HS-27A (cell line): ENCODE results near the gene CLDN10.
"Not testable (repeated sequence)": the region's sequence is repeated elsewhere in the genome, so short reads cannot be mapped to it uniquely, and the experiment has no call there.

Source experiments
- DNase-seq: peaks from one replicate; pipeline ENCODE4 v3.0.0-alpha.2; 2012; ENCODE audit warnings: low read depth, missing footprints

Gene CLDN10, protein sequence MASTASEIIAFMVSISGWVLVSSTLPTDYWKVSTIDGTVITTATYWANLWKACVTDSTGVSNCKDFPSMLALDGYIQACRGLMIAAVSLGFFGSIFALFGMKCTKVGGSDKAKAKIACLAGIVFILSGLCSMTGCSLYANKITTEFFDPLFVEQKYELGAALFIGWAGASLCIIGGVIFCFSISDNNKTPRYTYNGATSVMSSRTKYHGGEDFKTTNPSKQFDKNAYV

GRCh38 chr13:95552539-95553441, at the start of gene CLDN10:
CLDN10 (plus strand) TSS chr13:95552720; CDS start chr13:95552754, 34 bp downstream.
- no peak for DNase-seq

DNA sequence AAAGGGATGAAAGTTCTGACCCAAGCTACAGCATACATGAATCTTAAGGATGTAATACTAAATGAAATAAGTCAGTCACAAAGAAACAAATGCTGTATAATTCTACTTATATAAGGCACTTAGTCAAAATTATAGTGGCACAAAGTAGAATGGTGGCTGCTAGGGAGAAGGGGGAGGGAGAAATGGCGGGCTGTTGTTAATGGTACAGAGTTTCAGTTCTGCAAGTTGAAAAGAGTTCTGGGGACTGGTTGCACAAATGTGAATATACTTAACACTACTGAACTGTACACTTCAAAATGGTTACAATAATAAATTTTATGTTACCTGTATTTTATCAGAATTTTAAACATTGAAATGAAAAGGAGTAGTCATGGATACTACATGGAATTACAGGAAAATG, 48.9 kb upstream of the CLDN10 start:
- no peak for DNase-seq

- DNase-seq = no peak
Measured at GRCh38 chr13:95505265-95505664, 47.3 kb upstream of the CLDN10 start.

GRCh38 chr13:95505986-95506385, 46.5 kb upstream of the CLDN10 start:
- no peak for DNase-seq

DNA sequence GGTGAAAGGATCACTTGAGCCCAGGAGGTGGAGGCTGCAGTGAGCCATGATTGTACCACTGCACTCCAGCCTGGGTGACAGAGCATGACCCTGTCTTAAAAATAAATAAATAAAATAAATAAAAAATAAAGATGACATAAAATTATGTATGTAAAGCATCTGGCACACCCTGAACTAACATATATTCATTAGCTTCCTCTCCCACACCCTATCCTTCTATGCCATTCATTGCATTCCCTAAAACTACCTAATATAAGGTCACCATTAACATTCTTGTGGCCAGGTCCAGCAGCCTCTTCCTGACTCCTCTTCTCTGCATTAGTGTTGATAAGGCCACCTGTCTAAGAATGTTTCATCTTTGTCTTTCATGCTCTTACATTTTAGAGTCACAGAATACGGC, 44.5 kb upstream of the CLDN10 start:
- DNase-seq = no peak

- DNase-seq = no peak
Measured at GRCh38 chr13:95508996-95509395, 43.5 kb upstream of the CLDN10 start.

GRCh38 chr13:95509521-95510310, 42.8 kb upstream of the CLDN10 start:
- DNase-seq = no peak

- DNase-seq = no peak
Measured at GRCh38 chr13:95510950-95511349, 41.6 kb upstream of the CLDN10 start.

DNA sequence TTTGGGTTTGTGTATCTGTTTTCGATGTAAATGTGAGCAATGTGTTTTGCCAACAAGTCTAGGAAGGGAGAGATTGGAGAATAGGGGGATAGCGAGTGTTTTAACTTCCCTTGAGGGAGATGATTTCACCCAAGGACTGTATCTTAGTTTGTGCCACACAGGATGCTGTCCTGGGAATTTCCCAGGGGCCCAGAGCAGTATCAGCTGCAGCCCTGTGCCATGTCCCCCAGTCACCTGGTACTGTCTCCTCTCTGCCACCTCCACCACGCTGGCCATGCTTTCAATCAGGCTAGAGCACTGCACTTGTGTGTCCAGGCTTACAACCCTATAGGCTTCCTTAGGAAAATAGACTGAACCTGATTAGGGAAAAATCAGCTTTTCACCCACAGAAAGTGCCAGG, 40.1 kb upstream of the CLDN10 start:
- DNase-seq = no peak

DNA sequence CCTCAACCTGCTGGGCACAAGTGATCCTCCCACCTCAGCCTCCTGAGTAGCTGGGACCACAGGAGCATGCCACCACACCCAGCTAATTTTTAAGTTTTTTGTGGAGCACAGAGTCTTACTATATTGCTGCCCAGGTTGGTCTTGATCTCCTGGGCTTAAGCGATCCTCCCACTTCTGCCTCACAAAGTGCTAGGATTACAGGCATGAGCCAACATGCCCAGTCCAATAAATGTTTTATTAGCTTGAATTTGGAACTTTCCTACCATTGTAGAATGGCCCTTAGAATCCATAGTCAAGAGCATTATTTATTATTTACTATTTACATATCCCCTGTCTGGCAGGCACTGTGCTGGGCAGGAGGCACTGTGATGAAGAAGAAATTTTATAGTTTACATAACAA, 39.6 kb upstream of the CLDN10 start:
- no peak for DNase-seq

GRCh38 chr13:95515606-95516005, 36.9 kb upstream of the CLDN10 start:
- not testable (repeated sequence) for DNase-seq

- DNase-seq = no peak
Measured at GRCh38 chr13:95516021-95516420, 36.5 kb upstream of the CLDN10 start.

DNA sequence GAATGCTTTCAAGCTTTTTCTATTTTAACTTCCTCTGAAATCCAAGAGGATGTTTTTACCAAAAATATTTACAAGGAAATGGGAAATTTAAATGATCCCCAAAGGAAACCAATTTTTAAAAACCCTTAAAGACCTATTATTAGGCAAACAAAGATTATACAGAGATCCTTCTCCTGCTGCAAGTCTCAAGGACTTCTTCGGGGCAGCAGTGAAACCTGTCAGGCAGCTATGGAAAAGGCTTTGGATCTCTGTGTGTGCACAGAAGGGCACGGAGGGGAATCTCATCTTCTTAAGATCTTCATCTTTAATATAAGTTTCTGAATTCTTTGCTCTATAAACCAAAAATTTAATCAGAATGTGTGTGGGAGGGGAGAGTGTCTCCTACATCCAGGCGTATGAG, 36.0 kb upstream of the CLDN10 start:
- DNase-seq = no peak

- DNase-seq = no peak
Measured at GRCh38 chr13:95523598-95523997, 28.9 kb upstream of the CLDN10 start.

- DNase-seq = no peak
Measured at GRCh38 chr13:95524264-95524901, 28.1 kb upstream of the CLDN10 start.

- DNase-seq = no peak
Measured at GRCh38 chr13:95527955-95528354, 24.6 kb upstream of the CLDN10 start.

GRCh38 chr13:95530178-95530577, 22.3 kb upstream of the CLDN10 start:
- DNase-seq = no peak

DNA sequence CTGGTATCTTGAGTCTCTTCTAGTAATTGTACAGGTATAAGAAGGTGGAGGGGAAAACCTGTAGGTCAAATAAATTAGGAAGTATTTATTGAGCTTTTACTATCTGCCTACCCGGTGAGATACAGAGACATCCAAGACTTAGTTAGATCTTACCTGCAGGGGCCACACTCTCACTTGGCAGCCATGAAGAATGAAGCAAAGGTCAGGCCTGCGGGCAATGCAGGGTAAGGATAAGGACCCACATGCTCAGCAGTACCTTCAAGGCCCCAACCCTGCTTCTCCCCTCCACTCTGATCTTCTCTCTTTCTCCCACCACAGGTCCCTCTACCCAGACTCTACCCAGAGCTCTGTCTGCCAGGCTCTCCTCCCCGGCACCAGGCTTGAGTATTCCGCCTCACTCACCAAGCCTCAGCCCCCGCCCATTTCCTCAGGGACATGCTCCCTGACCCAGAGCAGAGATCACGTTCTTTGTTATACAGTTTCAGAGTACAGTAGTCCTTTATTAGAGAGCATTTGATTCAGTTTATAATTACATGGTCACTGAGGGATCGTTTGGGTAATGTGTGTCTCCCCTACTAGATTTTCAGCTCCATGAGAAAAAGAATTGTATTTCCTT, 18.9 kb upstream of the CLDN10 start:
- DNase-seq = no peak

DNA sequence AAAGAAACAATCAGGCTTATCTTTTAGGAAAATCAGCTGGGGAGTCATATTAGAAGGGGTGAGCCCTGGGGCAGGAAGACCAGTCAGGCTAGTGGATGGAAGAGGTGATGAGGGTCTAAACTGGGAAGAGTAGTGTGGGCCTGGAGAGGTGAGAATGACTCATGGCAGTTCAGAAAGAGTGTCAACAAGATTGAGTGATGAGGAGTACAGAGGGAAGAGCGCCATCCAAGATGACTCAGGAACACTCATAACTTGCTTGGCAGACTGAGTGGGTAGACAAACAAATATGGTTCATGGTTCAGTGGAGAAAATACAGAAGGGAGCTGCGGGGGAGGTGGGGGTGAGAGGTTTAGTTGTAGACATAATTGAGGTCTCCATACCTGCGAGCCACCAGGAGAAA, 17.3 kb upstream of the CLDN10 start:
- peak; percentile 40 for DNase-seq

GRCh38 chr13:95536632-95537241, 15.8 kb upstream of the CLDN10 start:
- no peak for DNase-seq

DNA sequence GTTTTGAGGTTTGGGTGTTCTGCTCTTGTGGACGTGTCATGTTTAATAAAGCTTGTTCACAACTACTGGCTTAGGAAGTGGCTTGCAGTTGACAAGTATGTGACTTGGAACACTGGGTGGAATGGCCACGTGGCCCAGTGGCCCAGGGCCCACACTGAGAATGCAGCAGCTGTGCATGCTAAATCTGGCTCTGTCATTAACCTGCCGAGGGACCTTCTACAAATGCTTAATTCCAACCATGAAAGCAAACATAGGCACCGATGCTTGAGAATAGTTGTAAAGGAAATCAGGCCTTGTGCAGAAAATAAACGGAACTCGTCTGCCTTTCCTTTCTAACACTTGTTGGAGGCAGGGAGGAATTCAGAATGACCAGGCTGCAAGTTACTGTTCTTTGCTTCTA, 11.6 kb upstream of the CLDN10 start:
- DNase-seq = no peak
